H9 (cell line): ENCODE results near the gene NEURL3. TPM values are rescaled to one million over a fixed set of nuclear protein-coding genes. Genes with fewer than 3 reads are reported as not detected.

ENCODE experiments used
- DNase-seq: peaks from one replicate; pipeline ENCODE4 v3.0.0-alpha.2; 2017
- H2AFZ ChIP-seq: one replicate; pipeline ENCODE4 v1.6.1; 2013; ENCODE audit warnings: mild to moderate bottlenecking, low read length, control low read depth, moderate library complexity
- H2AK5ac ChIP-seq: 2 replicates; pipeline ENCODE4 v1.6.1; 2013; ENCODE audit warnings: low read length, control low read depth, mixed read lengths; ENCODE audit not compliant: insufficient read length
- H2BK120ac ChIP-seq: one replicate; pipeline ENCODE4 v1.6.1; 2013; ENCODE audit warnings: low read depth, mild to moderate bottlenecking, low read length, control low read depth, inconsistent platforms; ENCODE audit not compliant: poor library complexity, severe bottlenecking
- H2BK12ac ChIP-seq: 2 replicates; pipeline ENCODE4 v1.6.1; 2013; ENCODE audit warnings: low read length, control low read depth, mixed read lengths, low read depth; ENCODE audit not compliant: insufficient read length
- H2BK15ac ChIP-seq: 2 replicates; pipeline ENCODE4 v1.6.1; 2013; ENCODE audit warnings: low read depth, low read length, control low read depth
- H2BK20ac ChIP-seq: one replicate; pipeline ENCODE4 v1.6.1; 2013; ENCODE audit warnings: low read depth, mild to moderate bottlenecking, low read length, control low read depth, inconsistent platforms; ENCODE audit not compliant: poor library complexity, severe bottlenecking
- H2BK5ac ChIP-seq: 2 replicates; pipeline ENCODE4 v1.6.1; 2013; ENCODE audit warnings: low read length, control low read depth, mixed read lengths; ENCODE audit not compliant: insufficient read length
- H3K14ac ChIP-seq: 2 replicates; pipeline ENCODE4 v1.6.1; 2013; ENCODE audit warnings: low read length, control low read depth; ENCODE audit not compliant: insufficient read depth
- H3K18ac ChIP-seq: 2 replicates; pipeline ENCODE4 v1.6.1; 2013; ENCODE audit warnings: low read depth, mild to moderate bottlenecking, mixed read lengths, low read length, control low read depth; ENCODE audit not compliant: insufficient read length
- H3K23ac ChIP-seq: 2 replicates; pipeline ENCODE4 v1.6.1; 2013; ENCODE audit warnings: low read length, control low read depth, mixed read lengths, low read depth; ENCODE audit not compliant: insufficient read length
- H3K23me2 ChIP-seq: 2 replicates; pipeline ENCODE4 v1.6.1; 2013; ENCODE audit warnings: low read depth, mild to moderate bottlenecking, mixed read lengths, low read length, control low read depth; ENCODE audit not compliant: insufficient read length, poor library complexity, severe bottlenecking
- H3K27ac ChIP-seq: 2 replicates; pipeline ENCODE4 v1.5.1; 2013; ENCODE audit warnings: low read length, control low read depth, mixed read lengths, low read depth; ENCODE audit not compliant: insufficient read length
- H3K27me3 ChIP-seq: 2 replicates; pipeline ENCODE4 v1.6.1; 2013; ENCODE audit warnings: low read length, control low read depth, inconsistent platforms; ENCODE audit not compliant: insufficient read depth
- H3K4ac ChIP-seq: 2 replicates; pipeline ENCODE4 v1.6.1; 2013; ENCODE audit warnings: low read depth, mild to moderate bottlenecking, control low read depth, inconsistent platforms, low read length, moderate library complexity
- H3K4me1 ChIP-seq: 2 replicates; pipeline ENCODE4 v1.6.1; 2013; ENCODE audit warnings: low read length, control low read depth, inconsistent platforms; ENCODE audit not compliant: insufficient read depth
- H3K4me2 ChIP-seq: 2 replicates; pipeline ENCODE4 v1.6.1; 2013; ENCODE audit warnings: low read length, control low read depth, mixed read lengths; ENCODE audit not compliant: insufficient read length, insufficient read depth
- H3K56ac ChIP-seq: 2 replicates; pipeline ENCODE4 v1.6.1; 2013; ENCODE audit warnings: low read depth, mild to moderate bottlenecking, mixed read lengths, low read length, control low read depth; ENCODE audit not compliant: insufficient read length
- H3K79me1 ChIP-seq: 2 replicates; pipeline ENCODE4 v1.6.1; 2013; ENCODE audit warnings: low read depth, mild to moderate bottlenecking, moderate library complexity, low read length, control low read depth, inconsistent platforms; ENCODE audit not compliant: insufficient read depth, poor library complexity, severe bottlenecking
- H3K79me2 ChIP-seq: 2 replicates; pipeline ENCODE4 v1.6.1; 2013; ENCODE audit warnings: low read length, control low read depth, inconsistent platforms; ENCODE audit not compliant: insufficient read depth
- H3K9ac ChIP-seq: 2 replicates; pipeline ENCODE4 v1.6.1; 2013; ENCODE audit warnings: low read length, control low read depth, mixed read lengths; ENCODE audit not compliant: insufficient read length; ENCODE audit errors: extremely low read depth
- H3K9me3 ChIP-seq: one replicate; pipeline ENCODE4 v1.6.1; 2013; ENCODE audit warnings: low read depth, low read length, inconsistent platforms; ENCODE audit not compliant: control insufficient read depth
- H3T11ph ChIP-seq: one replicate; pipeline ENCODE4 v1.6.1; 2013; ENCODE audit warnings: mild to moderate bottlenecking, low read length, control low read depth, inconsistent platforms
- H4K20me1 ChIP-seq: one replicate; pipeline ENCODE4 v1.6.1; 2013; ENCODE audit not compliant: control insufficient read depth, insufficient read length, insufficient read depth
- H4K5ac ChIP-seq: 2 replicates; pipeline ENCODE4 v1.6.1; 2013; ENCODE audit warnings: low read depth, mild to moderate bottlenecking, mixed read lengths, low read length, control low read depth; ENCODE audit not compliant: insufficient read length
- H4K8ac ChIP-seq: replicated peaks from 2 replicates; pipeline ENCODE4 v1.6.1; 2013; ENCODE audit warnings: low read length, control low read depth, mixed read lengths, low read depth; ENCODE audit not compliant: insufficient read length
- H4K91ac ChIP-seq: 2 replicates; pipeline ENCODE4 v1.6.1; 2013; ENCODE audit warnings: low read depth, mild to moderate bottlenecking, moderate library complexity, mixed read lengths, low read length, control low read depth; ENCODE audit not compliant: insufficient read length
- H3K27ac Mint-ChIP-seq, 3 experiments: 2 replicates in 2 of 3; 3 replicates in 1 of 3; pipeline ENCODE4 v1.8.0; 2020 to 2021; ENCODE audit warnings: mixed read lengths in 3 of 3, mild to moderate bottlenecking in 1 of 3, moderate library complexity in 1 of 3
- H3K27me3 Mint-ChIP-seq: 2 replicates; pipeline ENCODE4 v1.8.0; 2021; ENCODE audit warnings: low read depth, mild to moderate bottlenecking, moderate library complexity, mixed read lengths
- H3K36me3 Mint-ChIP-seq, 3 experiments: 2 replicates in 2 of 3; 3 replicates in 1 of 3; pipeline ENCODE4 v1.8.0; 2020 to 2021; ENCODE audit warnings: low read depth in 3 of 3, mixed read lengths in 3 of 3; ENCODE audit not compliant: insufficient read depth in 1 of 3
- H3K4me1 Mint-ChIP-seq, 2 experiments: 2 replicates each; pipeline ENCODE4 v1.8.0; 2020; ENCODE audit warnings: mixed read lengths in 2 of 2
- H3K4me3 Mint-ChIP-seq, 2 experiments: 2 replicates in 1 of 2; 3 replicates in 1 of 2; pipeline ENCODE4 v1.8.0; 2020 to 2021; ENCODE audit warnings: mild to moderate bottlenecking in 2 of 2, mixed read lengths in 2 of 2, moderate library complexity in 1 of 2
- H3K9me3 Mint-ChIP-seq, 2 experiments: 2 replicates in 1 of 2; 3 replicates in 1 of 2; pipeline ENCODE4 v1.8.0; 2020; ENCODE audit warnings: mild to moderate bottlenecking in 2 of 2, mixed read lengths in 2 of 2, moderate library complexity in 1 of 2
- CTCF ChIP-seq: fragments of 200-600 bp; sonication (generic); conservative IDR thresholded peaks from 3 replicates; pipeline ENCODE4 v1.8.0; 2021; ENCODE audit warnings: antibody characterized with exemption, mild to moderate bottlenecking
- WGBS: extraction: QIAGEN DNeasy Blood & Tissue Kit; methylation state at CpG from one replicate; pipeline ENCODE4 v1.1.7; 2013; ENCODE audit warnings: missing lambda C conversion rate, low lambda C conversion rate, mixed read lengths; ENCODE audit not compliant: insufficient read length; ENCODE audit errors: extremely low coverage; 5-methylcytosine and 5-hydroxymethylcytosine counted together
- total RNA-seq: library from RNA; stranded (reverse); gene quantifications from 2 replicates; pipeline ENCODE4 v1.2.1, GENCODE V29; 2021

NEURL3 gene
- total RNA-seq, 1 experiment from 2014 or later, result not detected

- TF ChIP-seq CTCF, result no peak
- no peak overlapping the region for H3K27ac Mint-ChIP-seq
- Histone ChIP-seq H2BK12ac (no peak overlapping the region), H2BK5ac (no peak overlapping the region), H4K8ac (no peak overlapping the region), H2BK15ac (no peak overlapping the region), H2BK120ac (no peak overlapping the region), H4K91ac (no peak overlapping the region), H3K23me2 (no peaks in the 10 kb centered on the region), H3K4me1 (no peaks in the 10 kb centered on the region), H3K27me3 (no peaks in the 10 kb centered on the region), H3K9me3 (no peaks in the 10 kb centered on the region), H4K5ac (no peak overlapping the region), H3K23ac (no peak overlapping the region), H3K79me2 (no peaks in the 10 kb centered on the region), H2BK20ac (no peak overlapping the region), H3K27ac (no peak overlapping the region), H4K20me1 (no peaks in the 10 kb centered on the region), H2AK5ac (no peak overlapping the region), H3K4ac (no peak overlapping the region), H3K14ac (no peak overlapping the region), H2AFZ (no peak overlapping the region), H3K56ac (no peak overlapping the region), H3K18ac (no peak overlapping the region), H3K79me1 (no peaks in the 10 kb centered on the region), H3K9ac (no peak overlapping the region), H3T11ph (no peak overlapping the region), H3K4me2 (no peak overlapping the region)
- H3K4me3 Mint-ChIP-seq, result no peak overlapping the region
- WGBS, result no CpG with 5 or more reads among the region's 2 CpGs
- H3K4me1 Mint-ChIP-seq, result peaks cover 14 to 26% of the 10 kb centered on the region in 2 experiments
- peaks cover 2% of the 10 kb centered on the region; the same call in 1 of the 2 replicates for H3K27me3 Mint-ChIP-seq
- H3K36me3 Mint-ChIP-seq, result no peaks in the 10 kb centered on the region
- no peak for DNase-seq
- H3K9me3 Mint-ChIP-seq, result no peaks in the 10 kb centered on the region
Observed at GRCh38 chr2:96501471-96501874, 3.7 kb downstream of the NEURL3 start.
